Astrocyte (in vitro differentiated cells and primary cell): ENCODE results near the gene RAPGEF3. TPM values are rescaled to one million over a fixed set of nuclear protein-coding genes. Genes with fewer than 3 reads are reported as not detected.
A peak's percentile ranks its signal among the peaks of the same experiment; 100 is the strongest.

ENCODE experiments used
- DNase-seq: peaks from one replicate; pipeline ENCODE4 v3.0.0-alpha.2; 2010; ENCODE audit warnings: low read depth
- FAIRE-seq: peaks from 2 replicates; lab custom pipeline; 2011; peaks lifted over from hg19 to GRCh38; lab: Jason Lieb, UNC
- H2AFZ ChIP-seq: 2 replicates; pipeline ENCODE4 v1.6.0; 2012; ENCODE audit warnings: low read depth, low read length, inconsistent platforms
- H3K27ac ChIP-seq: 2 replicates; pipeline ENCODE4 v1.5.1; 2011; ENCODE audit warnings: low read depth, low read length, inconsistent platforms
- H3K27me3 ChIP-seq: 2 replicates; pipeline ENCODE4 v1.6.0; 2011; ENCODE audit warnings: low read length, inconsistent platforms; ENCODE audit not compliant: insufficient read depth
- H3K36me3 ChIP-seq: 2 replicates; pipeline ENCODE4 v1.5.1; 2011; ENCODE audit warnings: low read length, inconsistent platforms; ENCODE audit not compliant: insufficient read depth
- H3K4me1 ChIP-seq: 2 replicates; pipeline ENCODE4 v1.5.1; 2011; ENCODE audit warnings: low read length, inconsistent platforms; ENCODE audit not compliant: insufficient read depth
- H3K4me2 ChIP-seq: 2 replicates; pipeline ENCODE4 v1.6.0; 2012; ENCODE audit warnings: low read length, inconsistent platforms
- H3K4me3 ChIP-seq: 2 replicates; pipeline ENCODE4 v1.5.1; 2011; ENCODE audit warnings: low read depth, mild to moderate bottlenecking, low read length, inconsistent platforms; ENCODE audit not compliant: insufficient read depth
- H3K79me2 ChIP-seq: 2 replicates; pipeline ENCODE4 v1.6.0; 2012; ENCODE audit warnings: mild to moderate bottlenecking, low read length, inconsistent platforms; ENCODE audit not compliant: insufficient read depth
- H3K9ac ChIP-seq: 2 replicates; pipeline ENCODE4 v1.6.0; 2012; ENCODE audit warnings: mild to moderate bottlenecking, low read length, inconsistent platforms
- H3K9me3 ChIP-seq: 2 replicates; pipeline ENCODE4 v1.5.1; 2012; ENCODE audit warnings: low read depth, mild to moderate bottlenecking, low read length, inconsistent platforms; ENCODE audit not compliant: insufficient read depth
- H4K20me1 ChIP-seq: 2 replicates; pipeline ENCODE4 v1.6.0; 2012; ENCODE audit warnings: low read length, inconsistent platforms; ENCODE audit not compliant: insufficient read depth
- H3K27ac Mint-ChIP-seq: one replicate; pipeline ENCODE4 v1.8.0; 2021; ENCODE audit warnings: mild to moderate bottlenecking, mixed read lengths; ENCODE audit not compliant: unreplicated experiment
- H3K27me3 Mint-ChIP-seq: one replicate; pipeline ENCODE4 v1.8.0; 2021; ENCODE audit warnings: low read depth, mixed read lengths; ENCODE audit not compliant: unreplicated experiment
- H3K36me3 Mint-ChIP-seq: one replicate; pipeline ENCODE4 v1.8.0; 2021; ENCODE audit warnings: low read depth, mixed read lengths; ENCODE audit not compliant: unreplicated experiment
- H3K4me1 Mint-ChIP-seq: one replicate; pipeline ENCODE4 v1.8.0; 2021; ENCODE audit warnings: low read depth, mixed read lengths; ENCODE audit not compliant: unreplicated experiment
- H3K4me3 Mint-ChIP-seq: one replicate; pipeline ENCODE4 v1.8.0; 2021; ENCODE audit warnings: mild to moderate bottlenecking, moderate library complexity, mixed read lengths; ENCODE audit not compliant: unreplicated experiment
- H3K9me3 Mint-ChIP-seq: one replicate; pipeline ENCODE4 v1.8.0; 2021; ENCODE audit warnings: mild to moderate bottlenecking, mixed read lengths; ENCODE audit not compliant: unreplicated experiment
- EZH2 ChIP-seq: IDR thresholded peaks from 2 replicates; pipeline ENCODE4 v1.6.1; 2012; ENCODE audit warnings: mild to moderate bottlenecking, low read length, inconsistent platforms; ENCODE audit not compliant: insufficient read depth
- total RNA-seq: library from RNA; stranded (reverse); gene quantifications from 2 replicates; pipeline ENCODE4 v1.2.1, GENCODE V29; 2021
- TF ChIP-seq, protein P1 (sequence below): IDR thresholded peaks from 2 replicates; pipeline ENCODE4 v1.5.1; 2011; ENCODE audit warnings: low read depth, mild to moderate bottlenecking, inconsistent platforms, low read length, moderate library complexity; ENCODE audit not compliant: insufficient read depth

RAPGEF3 gene
- total RNA-seq, 1 donor from 2014 or later = 5.9 TPM

DNA sequence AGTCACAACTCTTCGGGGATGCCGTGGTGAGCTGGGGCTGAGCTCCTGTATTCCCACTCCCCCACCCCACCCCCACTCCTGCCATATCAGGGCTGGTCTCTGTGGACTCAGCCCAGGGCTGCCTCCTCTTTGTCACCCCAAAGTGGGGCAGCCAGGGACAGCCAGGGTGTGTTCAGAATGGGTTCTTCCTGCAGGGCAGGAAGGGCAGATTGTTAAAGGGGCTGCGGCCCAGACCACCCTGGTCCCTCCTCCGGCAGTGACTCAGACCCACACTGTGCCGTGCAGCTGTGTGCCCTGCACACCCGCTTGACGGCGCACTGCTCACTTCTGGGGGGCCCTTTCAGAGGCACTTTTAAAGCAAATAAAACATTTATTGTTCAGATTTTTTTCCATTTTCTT lies 23.7 kb upstream of the RAPGEF3 start:
- no peaks in the 10 kb centered on the region for H3K27me3 ChIP-seq
- peak overlapping the region; percentile 6 for H3K9ac ChIP-seq
- H3K27ac ChIP-seq = no peak overlapping the region
- H3K79me2 ChIP-seq = no peaks in the 10 kb centered on the region
- H3K27me3 Mint-ChIP-seq = no peaks in the 10 kb centered on the region
- H3K9me3 ChIP-seq = no peaks in the 10 kb centered on the region
- no peaks in the 10 kb centered on the region for H3K9me3 Mint-ChIP-seq
- peaks cover 64% of the 10 kb centered on the region for H4K20me1 ChIP-seq
- H3K36me3 Mint-ChIP-seq = peaks cover 15% of the 10 kb centered on the region
- H3K36me3 ChIP-seq = peaks cover 27% of the 10 kb centered on the region
- H3K4me2 ChIP-seq = no peak overlapping the region
- peaks cover 9% of the 10 kb centered on the region for H3K4me1 Mint-ChIP-seq
- no peak overlapping the region for H2AFZ ChIP-seq
- no peak for DNase-seq
- H3K27ac Mint-ChIP-seq = no peak overlapping the region
- H3K4me3 ChIP-seq = no peak overlapping the region
- H3K4me1 ChIP-seq = no peaks in the 10 kb centered on the region
- H3K4me3 Mint-ChIP-seq = no peak overlapping the region
- no peak for FAIRE-seq
- no peak for TF ChIP-seq EZH2
- TF ChIP-seq, protein P1, sequence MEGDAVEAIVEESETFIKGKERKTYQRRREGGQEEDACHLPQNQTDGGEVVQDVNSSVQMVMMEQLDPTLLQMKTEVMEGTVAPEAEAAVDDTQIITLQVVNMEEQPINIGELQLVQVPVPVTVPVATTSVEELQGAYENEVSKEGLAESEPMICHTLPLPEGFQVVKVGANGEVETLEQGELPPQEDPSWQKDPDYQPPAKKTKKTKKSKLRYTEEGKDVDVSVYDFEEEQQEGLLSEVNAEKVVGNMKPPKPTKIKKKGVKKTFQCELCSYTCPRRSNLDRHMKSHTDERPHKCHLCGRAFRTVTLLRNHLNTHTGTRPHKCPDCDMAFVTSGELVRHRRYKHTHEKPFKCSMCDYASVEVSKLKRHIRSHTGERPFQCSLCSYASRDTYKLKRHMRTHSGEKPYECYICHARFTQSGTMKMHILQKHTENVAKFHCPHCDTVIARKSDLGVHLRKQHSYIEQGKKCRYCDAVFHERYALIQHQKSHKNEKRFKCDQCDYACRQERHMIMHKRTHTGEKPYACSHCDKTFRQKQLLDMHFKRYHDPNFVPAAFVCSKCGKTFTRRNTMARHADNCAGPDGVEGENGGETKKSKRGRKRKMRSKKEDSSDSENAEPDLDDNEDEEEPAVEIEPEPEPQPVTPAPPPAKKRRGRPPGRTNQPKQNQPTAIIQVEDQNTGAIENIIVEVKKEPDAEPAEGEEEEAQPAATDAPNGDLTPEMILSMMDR = no peak

DNA sequence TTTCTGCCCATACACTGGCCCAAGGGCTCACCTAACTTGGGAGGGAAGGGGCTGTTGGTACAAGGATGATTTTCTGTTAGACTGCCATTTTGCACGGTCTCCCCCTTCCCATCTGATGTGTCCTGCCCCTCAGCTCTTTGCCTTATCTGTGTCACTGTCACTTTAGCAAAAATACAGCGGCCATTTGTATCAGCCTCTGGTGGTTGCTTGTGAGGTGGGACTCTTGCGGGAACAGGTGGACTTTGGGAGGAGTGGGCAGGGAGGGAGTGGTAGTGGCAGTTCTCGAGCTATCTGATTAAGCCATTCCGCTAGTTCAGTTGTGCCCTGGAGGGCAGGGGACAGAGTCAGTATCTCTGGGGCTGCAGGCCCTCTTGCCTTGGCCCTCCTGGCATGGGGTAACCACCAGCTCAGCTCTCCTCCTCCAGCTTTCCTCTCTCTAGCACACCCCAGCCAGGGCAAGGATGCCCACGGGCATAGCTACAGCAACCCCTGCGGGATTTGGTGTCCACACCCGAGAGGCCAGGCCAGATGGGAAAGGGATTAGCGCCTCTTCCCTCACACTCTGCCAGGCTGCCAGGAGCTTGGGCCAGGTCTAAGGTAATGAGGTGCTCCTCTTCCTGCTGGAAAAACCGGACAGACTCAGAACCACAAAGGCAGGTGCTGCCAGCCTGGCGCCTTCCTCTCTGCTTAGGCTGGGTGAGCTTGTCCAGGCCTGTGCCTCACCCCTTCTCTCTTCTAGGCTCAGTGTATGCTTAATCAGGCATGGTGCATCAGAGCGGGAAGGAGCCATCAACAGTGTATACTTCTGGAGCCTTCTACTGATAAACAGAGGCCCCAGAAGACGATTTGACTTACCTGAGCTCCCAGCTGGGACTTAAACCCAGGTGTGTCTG lies 23.0 kb upstream of the RAPGEF3 start:
- no peaks in the 10 kb centered on the region for H3K9me3 Mint-ChIP-seq
- no peaks in the 10 kb centered on the region for H3K27me3 ChIP-seq
- no peaks in the 10 kb centered on the region for H3K4me1 ChIP-seq
- H4K20me1 ChIP-seq = peaks cover 58% of the 10 kb centered on the region
- no peaks in the 10 kb centered on the region for H3K79me2 ChIP-seq
- H3K27ac Mint-ChIP-seq = no peak overlapping the region
- no peak overlapping the region for H3K4me2 ChIP-seq
- no peaks in the 10 kb centered on the region for H3K9me3 ChIP-seq
- H3K36me3 ChIP-seq = peaks cover 24% of the 10 kb centered on the region
- H3K36me3 Mint-ChIP-seq = peaks cover 11% of the 10 kb centered on the region
- TF ChIP-seq, protein P1 = no peak
- no peak for TF ChIP-seq EZH2
- H3K27ac ChIP-seq = no peak overlapping the region
- H3K4me3 Mint-ChIP-seq = no peak overlapping the region
- H3K9ac ChIP-seq = no peak overlapping the region
- no peak for FAIRE-seq
- no peak overlapping the region for H3K4me3 ChIP-seq
- no peak overlapping the region for H2AFZ ChIP-seq
- H3K4me1 Mint-ChIP-seq = peaks cover 13% of the 10 kb centered on the region
- no peak for DNase-seq
- H3K27me3 Mint-ChIP-seq = no peaks in the 10 kb centered on the region
